ENCODE data around the gene DCAF17.

DNA sequence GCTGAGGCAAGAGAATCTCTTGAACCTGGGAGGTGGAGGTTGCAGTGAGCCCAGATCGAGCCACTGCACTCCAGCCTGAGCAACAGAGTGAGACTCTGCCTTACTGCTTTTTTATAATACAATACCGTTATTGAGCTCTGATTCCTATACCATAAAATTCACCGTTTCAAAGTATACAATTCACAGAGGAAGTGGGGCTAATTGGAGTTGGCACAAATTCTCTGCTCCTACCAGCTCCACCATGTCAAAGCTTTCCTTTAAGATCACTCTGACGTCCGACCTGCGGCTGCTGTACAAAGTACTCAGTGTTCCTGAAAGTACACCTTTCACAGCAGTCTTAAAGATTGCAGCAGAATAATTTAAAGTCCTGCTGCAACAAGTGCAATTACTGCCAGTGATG, 58.6 kb downstream of the DCAF17 start:
- TF ChIP-seq CTCF (IDR thresholded peaks at IDR 0.05) (no peak), BHLHE40 (IDR thresholded peaks at IDR 0.05; ENCODE audit: low read depth, low read length) (no peak), BCL3 (IDR thresholded peaks at IDR 0.05) (no peak), MYC (IDR thresholded peaks at IDR 0.05; ENCODE audit: borderline replicate concordance, low read length) (no peak), MAX (IDR thresholded peaks at IDR 0.05) (no peak), ZNF302 (CRISPR knock-in tag; IDR thresholded peaks at IDR 0.05) (no peak), HMGXB4 (CRISPR knock-in tag; IDR thresholded peaks at IDR 0.05; ENCODE audit: borderline replicate concordance) (no peak), CHD4 (IDR thresholded peaks at IDR 0.05; ENCODE audit: borderline replicate concordance) (no peak)

Measured in A549 (cell line).